HepG2 (cell line): ENCODE measurements around the gene CST4. TPM values are rescaled to one million over a fixed set of nuclear protein-coding genes. Genes with fewer than 3 reads are reported as not detected.

Experiments
- GABPB1 ChIP-seq: IDR thresholded peaks from 2 replicates; pipeline ENCODE4 v1.6.1; 2016; ENCODE audit warnings: mild to moderate bottlenecking, missing genetic modification reagents, moderate library complexity, missing compliant biosample characterization
- GPN1 ChIP-seq: sonication (generic); formaldehyde crosslinking; IDR thresholded peaks from 2 replicates; pipeline ENCODE4 v1.5.1; 2020; ENCODE audit warnings: missing genetic modification reagents, borderline replicate concordance
- NRL ChIP-seq: sonication (generic); formaldehyde crosslinking; IDR thresholded peaks from 2 replicates; pipeline ENCODE4 v1.5.0; 2020; ENCODE audit warnings: missing genetic modification reagents, mild to moderate bottlenecking, moderate library complexity, borderline replicate concordance
- POLR2AphosphoS5 ChIP-seq: IDR thresholded peaks from 2 replicates; pipeline ENCODE4 v1.6.1; 2012; ENCODE audit warnings: low read depth, low read length
- RBFOX2 ChIP-seq: fragments of 200-400 bp; formaldehyde crosslinking; IDR thresholded peaks from 2 replicates; pipeline ENCODE4 v1.6.1; 2017; ENCODE audit warnings: low read depth, mild to moderate bottlenecking, low read length
- SP4 ChIP-seq: sonication (generic); formaldehyde crosslinking; IDR thresholded peaks from 2 replicates; pipeline ENCODE4 v1.8.1; 2023; ENCODE audit warnings: mild to moderate bottlenecking, missing genetic modification reagents
- ZBTB20 ChIP-seq: sonication (generic); formaldehyde crosslinking; IDR thresholded peaks from 2 replicates; pipeline ENCODE4 v1.8.1; 2023; ENCODE audit warnings: missing genetic modification reagents, low read depth, mild to moderate bottlenecking, borderline replicate concordance
- ZBTB46 ChIP-seq: sonication (generic); formaldehyde crosslinking; IDR thresholded peaks from 2 replicates; pipeline ENCODE4 v1.4.0; 2020; ENCODE audit warnings: mild to moderate bottlenecking, missing genetic modification reagents, borderline replicate concordance
- ZC3H13 ChIP-seq: sonication (generic); formaldehyde crosslinking; IDR thresholded peaks from 2 replicates; pipeline ENCODE4 v1.8.1; 2023; ENCODE audit warnings: mild to moderate bottlenecking, missing genetic modification reagents, moderate library complexity
- ZNF232 ChIP-seq: sonication (generic); formaldehyde crosslinking; IDR thresholded peaks from 2 replicates; pipeline ENCODE4 v1.4.0; 2020; ENCODE audit warnings: missing genetic modification reagents, borderline replicate concordance
- ZNF253 ChIP-seq: sonication (generic); formaldehyde crosslinking; IDR thresholded peaks from 2 replicates; pipeline ENCODE4 v1.8.0; 2022; ENCODE audit warnings: mild to moderate bottlenecking, missing genetic modification reagents, borderline replicate concordance
- ZNF33B ChIP-seq: sonication (generic); formaldehyde crosslinking; IDR thresholded peaks from 2 replicates; pipeline ENCODE4 v1.5.1; 2020; ENCODE audit warnings: mild to moderate bottlenecking, missing genetic modification reagents
- ZNF468 ChIP-seq: sonication (generic); formaldehyde crosslinking; IDR thresholded peaks from 2 replicates; pipeline ENCODE4 v1.8.0; 2022; ENCODE audit warnings: mild to moderate bottlenecking, moderate library complexity, missing genetic modification reagents
- ZNF589 ChIP-seq: sonication (generic); formaldehyde crosslinking; conservative IDR thresholded peaks from 2 replicates; pipeline ENCODE4 v1.8.0; 2022; ENCODE audit warnings: mild to moderate bottlenecking, moderate library complexity, missing genetic modification reagents
- ZNF737 ChIP-seq: sonication (generic); formaldehyde crosslinking; IDR thresholded peaks from 2 replicates; pipeline ENCODE4 v1.5.0; 2020; ENCODE audit warnings: missing genetic modification reagents, mild to moderate bottlenecking, borderline replicate concordance
- ZNF768 ChIP-seq: sonication (generic); formaldehyde crosslinking; IDR thresholded peaks from 2 replicates; pipeline ENCODE4 v1.4.0; 2020; ENCODE audit warnings: missing genetic modification reagents
- ZNF839 ChIP-seq: sonication (generic); formaldehyde crosslinking; IDR thresholded peaks from 2 replicates; pipeline ENCODE4 v1.4.0; 2020; ENCODE audit warnings: missing genetic modification reagents, mild to moderate bottlenecking, borderline replicate concordance
- polyA plus RNA-seq, 8 experiments: library from polyadenylated mRNA; depleted of rRNA in 3 of 8; stranded (reverse) in 7 of 8; unstranded in 1 of 8; fragments of >200 nt; fragmentation: Illumina TruSeq in 4 of 8; extraction: Trizol in 4 of 8; gene quantifications; 2 replicates each; pipeline versions ENCODE4 v1.2.1 to v1.2.3, GENCODE V29; 2011 to 2016; ENCODE audit warnings: low read depth in 4 of 8, missing spikeins in 1 of 8, mixed read lengths in 1 of 8; ENCODE audit not compliant: insufficient read depth in 1 of 8
- total RNA-seq, 5 experiments: library from RNA; depleted of rRNA; stranded (reverse); fragments of >200 nt; fragmentation: Illumina TruSeq; extraction: Trizol; gene quantifications; 2 replicates each; pipeline ENCODE4 v1.2.3, GENCODE V29; 2016; ENCODE audit warnings: low read depth in 1 of 5
- TF ChIP-seq, protein P1 (sequence below): sonication (generic); formaldehyde crosslinking; IDR thresholded peaks from 2 replicates; pipeline ENCODE4 v1.5.0; 2020; ENCODE audit warnings: mild to moderate bottlenecking, missing genetic modification reagents
- TF ChIP-seq, protein P2 (sequence below): sonication (generic); formaldehyde crosslinking; IDR thresholded peaks from 2 replicates; pipeline ENCODE4 v1.8.0; 2023; ENCODE audit warnings: mild to moderate bottlenecking, missing genetic modification reagents
- TF ChIP-seq, protein P3 (sequence below): sonication (generic); formaldehyde crosslinking; IDR thresholded peaks from 2 replicates; pipeline ENCODE4; 2020; ENCODE audit warnings: missing genetic modification reagents, mild to moderate bottlenecking, borderline replicate concordance

CST4 gene
- total and polyA plus RNA-seq, 2 of the 13 experiments (the other 11 are each of a cell fraction or from before 2014, with no cell fraction given), result not detected

DNA sequence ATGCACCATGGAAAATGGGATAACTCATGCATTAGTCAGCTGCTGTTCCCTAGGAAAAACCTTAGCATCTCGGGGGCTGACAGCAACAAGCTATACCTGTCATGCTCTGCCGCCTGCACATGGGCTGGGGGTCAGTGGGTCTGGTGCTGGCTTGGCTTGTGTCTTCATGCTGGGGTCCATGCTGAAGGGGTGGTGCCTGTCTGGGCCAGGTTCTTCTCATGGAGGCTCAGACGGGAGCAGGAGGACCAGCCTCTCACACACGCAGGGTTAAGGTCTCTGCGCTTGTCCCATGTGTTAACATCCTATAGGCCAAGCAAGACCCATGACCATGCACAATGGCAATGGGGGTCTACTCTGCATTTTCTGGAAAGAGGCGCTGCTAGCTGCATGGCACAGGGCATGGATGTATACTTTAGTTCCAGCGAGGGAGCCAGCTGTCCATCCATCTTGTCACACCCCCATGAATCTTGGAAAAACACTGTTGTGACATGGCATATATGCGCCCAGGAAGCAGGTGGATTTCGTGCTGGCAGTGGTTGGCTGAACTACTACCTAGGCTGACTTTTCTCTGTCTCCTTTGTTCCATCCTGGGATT is 26.5 kb downstream of the CST4 start (continued):
- TF ChIP-seq, protein P1, sequence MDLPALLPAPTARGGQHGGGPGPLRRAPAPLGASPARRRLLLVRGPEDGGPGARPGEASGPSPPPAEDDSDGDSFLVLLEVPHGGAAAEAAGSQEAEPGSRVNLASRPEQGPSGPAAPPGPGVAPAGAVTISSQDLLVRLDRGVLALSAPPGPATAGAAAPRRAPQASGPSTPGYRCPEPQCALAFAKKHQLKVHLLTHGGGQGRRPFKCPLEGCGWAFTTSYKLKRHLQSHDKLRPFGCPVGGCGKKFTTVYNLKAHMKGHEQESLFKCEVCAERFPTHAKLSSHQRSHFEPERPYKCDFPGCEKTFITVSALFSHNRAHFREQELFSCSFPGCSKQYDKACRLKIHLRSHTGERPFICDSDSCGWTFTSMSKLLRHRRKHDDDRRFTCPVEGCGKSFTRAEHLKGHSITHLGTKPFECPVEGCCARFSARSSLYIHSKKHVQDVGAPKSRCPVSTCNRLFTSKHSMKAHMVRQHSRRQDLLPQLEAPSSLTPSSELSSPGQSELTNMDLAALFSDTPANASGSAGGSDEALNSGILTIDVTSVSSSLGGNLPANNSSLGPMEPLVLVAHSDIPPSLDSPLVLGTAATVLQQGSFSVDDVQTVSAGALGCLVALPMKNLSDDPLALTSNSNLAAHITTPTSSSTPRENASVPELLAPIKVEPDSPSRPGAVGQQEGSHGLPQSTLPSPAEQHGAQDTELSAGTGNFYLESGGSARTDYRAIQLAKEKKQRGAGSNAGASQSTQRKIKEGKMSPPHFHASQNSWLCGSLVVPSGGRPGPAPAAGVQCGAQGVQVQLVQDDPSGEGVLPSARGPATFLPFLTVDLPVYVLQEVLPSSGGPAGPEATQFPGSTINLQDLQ, result 0 out of 2 replicates have a peak, but pooled peaks have one; percentile 40
- TF ChIP-seq ZBTB20 (CRISPR knock-in tag), result no peak
- TF ChIP-seq, protein P2, sequence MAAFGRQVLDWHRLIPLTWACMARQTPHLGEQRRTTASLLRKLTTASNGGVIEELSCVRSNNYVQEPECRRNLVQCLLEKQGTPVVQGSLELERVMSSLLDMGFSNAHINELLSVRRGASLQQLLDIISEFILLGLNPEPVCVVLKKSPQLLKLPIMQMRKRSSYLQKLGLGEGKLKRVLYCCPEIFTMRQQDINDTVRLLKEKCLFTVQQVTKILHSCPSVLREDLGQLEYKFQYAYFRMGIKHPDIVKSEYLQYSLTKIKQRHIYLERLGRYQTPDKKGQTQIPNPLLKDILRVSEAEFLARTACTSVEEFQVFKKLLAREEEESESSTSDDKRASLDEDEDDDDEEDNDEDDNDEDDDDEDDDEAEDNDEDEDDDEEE (CRISPR knock-in tag), result peak; percentile 33; the same call in 1 of the 2 replicates
- TF ChIP-seq ZNF737 (CRISPR knock-in tag), result 0 out of 2 replicates have a peak, but pooled peaks have one; percentile 79
- TF ChIP-seq ZNF253 (CRISPR knock-in tag), result peak; percentile 65; the same call in 1 of the 2 replicates
- TF ChIP-seq ZNF232 (CRISPR knock-in tag), result no peak
- TF ChIP-seq ZNF839 (CRISPR knock-in tag), result peak; percentile 82; the same call in 1 of the 2 replicates
- TF ChIP-seq ZC3H13 (CRISPR knock-in tag), result 0 out of 2 replicates have a peak, but pooled peaks have one; percentile 12
- peak; percentile 24; the same call in 1 of the 2 replicates for TF ChIP-seq RBFOX2
- 0 out of 2 replicates have a peak, but pooled peaks have one; percentile 11 for TF ChIP-seq ZNF33B (CRISPR knock-in tag)
- TF ChIP-seq ZBTB46 (CRISPR knock-in tag), result no peak
- peak; percentile 49; the same call in 1 of the 2 replicates for TF ChIP-seq ZNF768 (CRISPR knock-in tag)
- peak; percentile 7; the same call in 1 of the 2 replicates for TF ChIP-seq GABPB1 (CRISPR knock-in tag)
- peak; percentile 82; the same call in 1 of the 2 replicates for TF ChIP-seq NRL (CRISPR knock-in tag)
- TF ChIP-seq ZNF589 (CRISPR knock-in tag), result no peak
- TF ChIP-seq ZNF468 (CRISPR knock-in tag), result 0 out of 2 replicates have a peak, but pooled peaks have one; percentile 43
- TF ChIP-seq POLR2AphosphoS5, result 0 out of 2 replicates have a peak, but pooled peaks have one; percentile 24
- TF ChIP-seq GPN1, result no peak
- TF ChIP-seq, protein P3, sequence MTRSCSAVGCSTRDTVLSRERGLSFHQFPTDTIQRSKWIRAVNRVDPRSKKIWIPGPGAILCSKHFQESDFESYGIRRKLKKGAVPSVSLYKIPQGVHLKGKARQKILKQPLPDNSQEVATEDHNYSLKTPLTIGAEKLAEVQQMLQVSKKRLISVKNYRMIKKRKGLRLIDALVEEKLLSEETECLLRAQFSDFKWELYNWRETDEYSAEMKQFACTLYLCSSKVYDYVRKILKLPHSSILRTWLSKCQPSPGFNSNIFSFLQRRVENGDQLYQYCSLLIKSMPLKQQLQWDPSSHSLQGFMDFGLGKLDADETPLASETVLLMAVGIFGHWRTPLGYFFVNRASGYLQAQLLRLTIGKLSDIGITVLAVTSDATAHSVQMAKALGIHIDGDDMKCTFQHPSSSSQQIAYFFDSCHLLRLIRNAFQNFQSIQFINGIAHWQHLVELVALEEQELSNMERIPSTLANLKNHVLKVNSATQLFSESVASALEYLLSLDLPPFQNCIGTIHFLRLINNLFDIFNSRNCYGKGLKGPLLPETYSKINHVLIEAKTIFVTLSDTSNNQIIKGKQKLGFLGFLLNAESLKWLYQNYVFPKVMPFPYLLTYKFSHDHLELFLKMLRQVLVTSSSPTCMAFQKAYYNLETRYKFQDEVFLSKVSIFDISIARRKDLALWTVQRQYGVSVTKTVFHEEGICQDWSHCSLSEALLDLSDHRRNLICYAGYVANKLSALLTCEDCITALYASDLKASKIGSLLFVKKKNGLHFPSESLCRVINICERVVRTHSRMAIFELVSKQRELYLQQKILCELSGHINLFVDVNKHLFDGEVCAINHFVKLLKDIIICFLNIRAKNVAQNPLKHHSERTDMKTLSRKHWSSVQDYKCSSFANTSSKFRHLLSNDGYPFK, result no peak
- TF ChIP-seq SP4, result 0 out of 2 replicates have a peak, but pooled peaks have one; percentile 2
